SU-DHL-6 (cell line): ENCODE data around the gene YRDC.
A peak's percentile ranks its signal among the peaks of the same experiment; 100 is the strongest.

Experiments used
- H2AFZ ChIP-seq: fragments of 200-600 bp; sonication (generic); 2 replicates; pipeline ENCODE4 v1.6.1; 2014; ENCODE audit warnings: low read depth, mild to moderate bottlenecking, moderate library complexity, mixed read lengths, antibody characterized with exemption, low read length; ENCODE audit not compliant: severe bottlenecking
- H3F3A ChIP-seq: fragments of 200-600 bp; shearing (Covaris generic); 2 replicates; pipeline ENCODE4 v1.6.0; 2016; ENCODE audit warnings: antibody characterized with exemption, mild to moderate bottlenecking; ENCODE audit not compliant: insufficient read depth
- H3K27ac ChIP-seq: fragments of 200-600 bp; sonication (generic); 2 replicates; pipeline ENCODE4 v1.5.1; 2016; ENCODE audit warnings: low read depth, mild to moderate bottlenecking, low read length, moderate library complexity, mixed read lengths
- H3K27me3 ChIP-seq: fragments of 200-600 bp; sonication (generic), shearing (Covaris generic); 2 replicates; pipeline ENCODE4 v1.6.0; 2014; ENCODE audit warnings: mild to moderate bottlenecking, low read length
- H3K36me3 ChIP-seq: fragments of 200-600 bp; sonication (generic); 2 replicates; pipeline ENCODE4 v1.6.1; 2014; ENCODE audit warnings: mild to moderate bottlenecking, low read length, mixed read lengths
- H3K4me2 ChIP-seq: fragments of 300-600, 200-600 bp; shearing (Covaris generic), sonication (generic); 2 replicates; pipeline ENCODE4 v1.6.0; 2014; ENCODE audit warnings: low read length, low read depth, mild to moderate bottlenecking; ENCODE audit not compliant: poor library complexity, severe bottlenecking
- H3K4me3 ChIP-seq: fragments of 200-600 bp; sonication (generic); 2 replicates; pipeline ENCODE4 v1.5.1; 2014; ENCODE audit warnings: antibody characterized with exemption, low read length, mild to moderate bottlenecking, mixed read lengths; ENCODE audit not compliant: insufficient read depth, poor library complexity, severe bottlenecking
- H3K79me2 ChIP-seq: fragments of 200-600 bp; sonication (generic); 2 replicates; pipeline ENCODE4 v1.6.1; 2014; ENCODE audit warnings: mild to moderate bottlenecking, low read length, moderate library complexity; ENCODE audit not compliant: insufficient read depth
- H3K9ac ChIP-seq: fragments of 200-600 bp; sonication (generic); 2 replicates; pipeline ENCODE4 v1.7.0; 2014; ENCODE audit warnings: mild to moderate bottlenecking, low read length
- H3K9me2 ChIP-seq: fragments of 200-600 bp; sonication (generic); replicated peaks from 2 replicates; pipeline ENCODE4 v1.6.1; 2014; ENCODE audit warnings: low read length; ENCODE audit not compliant: insufficient read depth
- H3K9me3 ChIP-seq: fragments of 200-600 bp; sonication (generic); 2 replicates; pipeline ENCODE4 v1.6.1; 2014; ENCODE audit warnings: low read length, mixed read lengths; ENCODE audit not compliant: insufficient read depth
- H4K20me1 ChIP-seq: fragments of 200-600 bp; sonication (generic); 2 replicates; pipeline ENCODE4 v1.6.1; 2014; ENCODE audit warnings: low read depth, mild to moderate bottlenecking, antibody characterized with exemption, low read length, moderate library complexity, mixed read lengths
- CTCF ChIP-seq: fragments of 200-600 bp; sonication (generic); IDR thresholded peaks from one replicate; pipeline ENCODE4 v1.5.1; 2017; ENCODE audit warnings: antibody characterized with exemption, mild to moderate bottlenecking, low read length, moderate library complexity; ENCODE audit not compliant: insufficient read depth, poor library complexity, severe bottlenecking
- EZH2phosphoT487 ChIP-seq: fragments of 200-600 bp; sonication (generic), shearing (Covaris generic); conservative IDR thresholded peaks from 2 replicates; pipeline ENCODE4 v1.6.1; 2018; ENCODE audit warnings: mild to moderate bottlenecking, antibody characterized with exemption, low read length, moderate library complexity, mixed read lengths

The YRDC gene

GRCh38 chr1:37808369-37809319 lies 636 bp upstream of the YRDC start:
- Histone ChIP-seq H3K79me2 (peaks cover 26% of the 10 kb centered on the region), H3K27ac (peak overlapping the region; percentile 21; the same call in 1 of the 2 replicates), H3K4me3 (peak overlapping the region; percentile 95), H3K9me2 (no peaks in the 10 kb centered on the region), H3K4me2 (peak overlapping the region; percentile 86), H3K9ac (peak overlapping the region; percentile 78), H3K27me3 (no peaks in the 10 kb centered on the region), H2AFZ (peak overlapping the region; percentile 10), H3F3A (peaks cover 14% of the 10 kb centered on the region), H4K20me1 (peaks cover 9% of the 10 kb centered on the region; the same call in 1 of the 2 replicates), H3K36me3 (peaks cover 19% of the 10 kb centered on the region), H3K9me3 (no peaks in the 10 kb centered on the region)
- TF ChIP-seq CTCF (no peak), EZH2phosphoT487 (no peak)

- H3K79me2 ChIP-seq, result peaks cover 26% of the 10 kb centered on the region
- no peaks in the 10 kb centered on the region for H3K9me2 ChIP-seq
- H3K4me2 ChIP-seq, result peak overlapping the region; percentile 83
- peak overlapping the region; percentile 95 for H3K4me3 ChIP-seq
- no peak overlapping the region for H2AFZ ChIP-seq
- peaks cover 22% of the 10 kb centered on the region for H3F3A ChIP-seq
- no peaks in the 10 kb centered on the region for H3K27me3 ChIP-seq
- peaks cover 31% of the 10 kb centered on the region for H3K36me3 ChIP-seq
- peak overlapping the region; percentile 78 for H3K9ac ChIP-seq
- H4K20me1 ChIP-seq, result peaks cover 9% of the 10 kb centered on the region; the same call in 1 of the 2 replicates
- TF ChIP-seq CTCF (no peak), EZH2phosphoT487 (no peak)
- H3K27ac ChIP-seq, result peak overlapping the region; percentile 21; the same call in 1 of the 2 replicates
- no peaks in the 10 kb centered on the region for H3K9me3 ChIP-seq
Observed at GRCh38 chr1:37807220-37807554, 821 bp downstream of the YRDC start.

GRCh38 chr1:37802439-37802838 lies 5.6 kb downstream of the YRDC start:
- Histone ChIP-seq H3K9me3 (no peaks in the 10 kb centered on the region), H3K9ac (no peak overlapping the region), H3K79me2 (peaks cover 24% of the 10 kb centered on the region), H3K4me3 (no peak overlapping the region), H3K27me3 (no peaks in the 10 kb centered on the region), H3F3A (peaks cover 19% of the 10 kb centered on the region), H2AFZ (no peak overlapping the region), H3K27ac (no peak overlapping the region), H3K9me2 (no peaks in the 10 kb centered on the region), H3K4me2 (no peak overlapping the region), H3K36me3 (peaks cover 31% of the 10 kb centered on the region), H4K20me1 (peaks cover 9% of the 10 kb centered on the region; the same call in 1 of the 2 replicates)
- TF ChIP-seq EZH2phosphoT487 (no peak), CTCF (no peak)
